Activated CD4-positive, CD25-positive, alpha-beta regulatory T cell (primary cell): Measurements from ENCODE around the gene LHX8.

Experiments
- DNase-seq, 4 experiments: peaks; one replicate each; lab custom pipeline; 2025; lab: John Stamatoyannopoulos, UW

LHX8 gene

DNA sequence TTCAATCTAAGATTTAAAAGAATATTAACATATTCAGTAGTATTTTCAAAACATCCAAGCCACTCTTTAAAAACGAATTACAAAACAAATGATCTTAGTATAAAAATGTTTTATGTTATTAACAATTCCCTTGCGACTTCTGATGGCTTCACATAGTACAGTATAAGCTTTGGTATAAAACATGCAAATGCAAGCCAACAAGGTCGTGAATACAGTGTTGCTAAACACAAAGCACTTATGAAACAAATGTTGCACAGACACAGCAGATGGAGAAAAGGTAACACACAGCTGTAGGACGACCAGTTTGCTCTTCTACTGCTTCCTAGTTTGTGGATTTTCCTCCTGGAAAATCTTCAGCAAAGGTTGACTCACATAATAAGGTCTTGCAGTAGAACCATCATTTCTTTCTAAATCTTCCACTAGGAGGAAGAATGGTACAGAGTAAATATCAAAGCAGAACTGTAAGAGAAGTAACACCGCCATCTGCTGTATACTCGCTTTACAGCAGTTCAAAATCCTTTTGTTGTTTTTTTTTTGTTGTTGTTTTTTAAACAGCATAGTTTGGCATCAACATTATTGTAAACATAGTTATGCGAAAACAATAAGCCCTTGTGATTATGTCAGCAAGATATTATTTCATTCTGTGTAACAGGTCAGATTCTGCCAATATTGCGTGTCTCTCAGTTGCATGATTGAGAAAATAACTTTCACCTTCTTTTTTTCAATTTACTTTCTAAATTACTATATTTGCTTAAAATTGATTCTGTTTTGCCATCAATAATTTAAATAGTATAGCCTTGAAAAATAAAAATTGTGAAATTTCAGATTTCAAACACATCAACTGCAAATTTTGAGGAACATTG lies 69.5 kb downstream of the LHX8 start:
- DNase-seq, result no peak

DNA sequence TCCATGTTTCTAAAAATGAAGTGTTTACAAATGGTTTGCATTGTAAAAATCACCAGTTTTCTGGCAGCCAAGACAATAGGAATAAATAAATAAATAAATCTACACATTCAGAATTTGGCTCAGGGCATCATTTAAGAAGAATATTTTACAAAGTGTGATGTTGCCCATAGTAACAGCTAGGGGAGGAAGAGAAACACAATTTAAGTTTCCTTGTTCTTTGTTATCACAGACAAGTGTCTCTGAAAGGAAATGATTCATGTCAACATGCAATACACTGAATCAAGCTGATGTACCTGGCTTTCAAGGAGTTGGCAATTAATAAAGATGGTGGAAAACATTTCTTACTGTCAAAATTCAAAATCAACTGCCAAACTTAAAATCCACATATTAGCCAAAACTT lies 74.7 kb downstream of the LHX8 start:
- DNase-seq, result no peak
